HCT116 (cell line): ENCODE results near the gene METTL6. TPM values are rescaled to one million over a fixed set of nuclear protein-coding genes. Genes with fewer than 3 reads are reported as not detected.
A peak's percentile ranks its signal among the peaks of the same experiment; 100 is the strongest.

ENCODE experiments used
- ATAC-seq: fragments of 200-7000 bp; cut with Tn5 transposase; 2 replicates; pipeline ENCODE4 v1.9.1; 2020; ENCODE audit warnings: mild to moderate bottlenecking, moderate library complexity
- BruUV-seq: library from RNA; stranded (reverse); fragments of 400-500 nt; replicated peaks from 2 replicates; lab custom pipeline; 2021; lab: Mats Ljungman, UMichigan
- CTCF ChIA-PET: fragments of 300-600 bp; sonication (Branson Sonifier 250); formaldehyde crosslinking; loops from one replicate; lab custom pipeline; 2021; ENCODE audit warnings: antibody characterized with exemption; lab: Charles Lee
- POLR2A ChIA-PET: fragments of 300-600, 350-600 bp; sonication (Branson Sonifier 250); formaldehyde crosslinking; loops from one replicate; lab custom pipeline; 2021; ENCODE audit warnings: antibody characterized with exemption; lab: Charles Lee
- RAD21 ChIA-PET, 2 experiments: fragments of 300-600 bp; sonication (Branson Sonifier 250); formaldehyde crosslinking; loops; one replicate each; lab custom pipeline; 2023; ENCODE audit warnings: low total read pairs in 2 of 2; ENCODE audit not compliant: uncharacterized antibody in 2 of 2, unreplicated experiment in 2 of 2, low non-redundant PET in 1 of 2; lab: Charles Lee
- DNase-seq: peaks from one replicate; pipeline ENCODE4 v3.0.0-alpha.2; 2010; ENCODE audit warnings: low read depth, low spot score
- H2AFZ ChIP-seq: fragments of 200-600 bp; shearing (Covaris generic), sonication (generic); 2 replicates; pipeline ENCODE4 v1.6.1; 2017; ENCODE audit warnings: low read depth, mixed run types, mixed read lengths, antibody characterized with exemption, low read length; ENCODE audit not compliant: poor library complexity, severe bottlenecking
- H3K27ac ChIP-seq: 2 replicates; pipeline ENCODE4 v1.5.1; 2012; ENCODE audit warnings: low read depth, low read length
- H3K27me3 ChIP-seq: fragments of 200-600 bp; sonication (generic); 2 replicates; pipeline ENCODE4 v1.6.1; 2016; ENCODE audit warnings: mixed run types, low read length, mixed read lengths; ENCODE audit not compliant: insufficient read depth
- H3K36me3 ChIP-seq, 2 experiments: fragments of 200-500 bp in 1 of 2; fragments of 200-600 bp in 1 of 2; sonication (Bioruptor generic) in 1 of 2; sonication (generic) in 1 of 2; 2 replicates each; pipeline versions ENCODE4 v1.5.1 to v1.6.1; 2014 to 2016; ENCODE audit warnings: low read length in 2 of 2, inconsistent platforms in 1 of 2, mixed read lengths in 1 of 2, mixed run types in 1 of 2; ENCODE audit not compliant: insufficient read depth in 2 of 2, control insufficient read depth in 1 of 2
- H3K4me1 ChIP-seq, 2 experiments: fragments of 200-600 bp in 1 of 2; sonication (generic) in 1 of 2; 2 replicates each; pipeline versions ENCODE4 v1.5.1 to v1.6.1; 2012 to 2017; ENCODE audit warnings: low read length in 2 of 2, inconsistent platforms in 1 of 2, mild to moderate bottlenecking in 1 of 2, mixed read lengths in 1 of 2, mixed run types in 1 of 2, moderate library complexity in 1 of 2; ENCODE audit not compliant: insufficient read depth in 2 of 2, control insufficient read depth in 1 of 2
- H3K4me2 ChIP-seq: fragments of 200-600 bp; sonication (generic); 2 replicates; pipeline ENCODE4 v1.6.1; 2017; ENCODE audit warnings: mixed run types, low read length, mixed read lengths
- H3K4me3 ChIP-seq, 2 experiments: fragments of 200-600 bp in 1 of 2; sonication (generic) in 1 of 2; replicated peaks in 1 of 2; 2 replicates each; pipeline ENCODE4 v1.5.1; 2011 to 2016; ENCODE audit warnings: low read length in 2 of 2, control low read depth in 1 of 2, low read depth in 1 of 2, mild to moderate bottlenecking in 1 of 2, mixed read lengths in 1 of 2, mixed run types in 1 of 2
- H3K79me2 ChIP-seq: fragments of 200-600 bp; sonication (generic); 2 replicates; pipeline ENCODE4 v1.6.1; 2017; ENCODE audit warnings: mild to moderate bottlenecking, mixed run types, low read length, moderate library complexity, mixed read lengths; ENCODE audit not compliant: insufficient read depth
- H3K9ac ChIP-seq: fragments of 200-600 bp; sonication (generic); 2 replicates; pipeline ENCODE4 v1.6.1; 2016; ENCODE audit warnings: low read length, mixed read lengths
- H3K9me2 ChIP-seq: fragments of 200-600 bp; sonication (generic), shearing (Covaris generic); 2 replicates; pipeline ENCODE4 v1.6.1; 2017; ENCODE audit warnings: mixed run types, mild to moderate bottlenecking, moderate library complexity; ENCODE audit not compliant: insufficient read depth
- H3K9me3 ChIP-seq, 2 experiments: fragments of 200-500 bp in 1 of 2; fragments of 200-600 bp in 1 of 2; sonication (Bioruptor generic) in 1 of 2; sonication (generic) in 1 of 2; 2 replicates each; pipeline ENCODE4 v1.6.1; 2014 to 2017; ENCODE audit warnings: low read length in 2 of 2, mixed read lengths in 2 of 2, inconsistent platforms in 1 of 2, low read depth in 1 of 2, mild to moderate bottlenecking in 1 of 2, mixed run types in 1 of 2, moderate library complexity in 1 of 2; ENCODE audit not compliant: control insufficient read depth in 1 of 2, insufficient read depth in 1 of 2
- H4K20me1 ChIP-seq: fragments of 200-600 bp; sonication (generic), shearing (Covaris generic); 2 replicates; pipeline ENCODE4 v1.6.1; 2017; ENCODE audit warnings: mixed run types, mild to moderate bottlenecking, moderate library complexity; ENCODE audit not compliant: insufficient read depth
- CBX3 ChIP-seq: IDR thresholded peaks from 2 replicates; pipeline ENCODE4 v1.6.1; 2012; ENCODE audit warnings: low read depth
- CTCF ChIP-seq, 3 experiments: fragments of 200-600 bp in 1 of 3; sonication (generic) in 1 of 3; IDR thresholded peaks in 2 of 3; conservative IDR thresholded peaks in 1 of 3; 2 replicates each; pipeline ENCODE4 v1.5.1; 2012 to 2017; ENCODE audit warnings: low read depth in 2 of 3, low read length in 2 of 3, antibody characterized with exemption in 1 of 3, borderline replicate concordance in 1 of 3, control low read depth in 1 of 3, mild to moderate bottlenecking in 1 of 3, mixed read lengths in 1 of 3, mixed run types in 1 of 3, moderate library complexity in 1 of 3; ENCODE audit not compliant: insufficient read depth in 1 of 3
- MAX ChIP-seq: IDR thresholded peaks from 2 replicates; pipeline ENCODE4 v1.6.1; 2012
- POLR2A ChIP-seq: IDR thresholded peaks from 2 replicates; pipeline ENCODE4 v1.7.0; 2011; ENCODE audit warnings: borderline replicate concordance; ENCODE audit not compliant: insufficient read depth, insufficient read length; ENCODE audit errors: extremely low read depth
- POLR2AphosphoS5 ChIP-seq: IDR thresholded peaks from 2 replicates; pipeline ENCODE4 v1.6.1; 2011; ENCODE audit warnings: mild to moderate bottlenecking, low read depth, low read length, moderate library complexity
- RAD21 ChIP-seq: IDR thresholded peaks from 2 replicates; pipeline ENCODE4 v1.6.1; 2012; ENCODE audit warnings: low read depth, mild to moderate bottlenecking
- REST ChIP-seq: IDR thresholded peaks from 2 replicates; pipeline ENCODE4 v1.6.1; 2012; ENCODE audit warnings: low read depth
- SRF ChIP-seq: IDR thresholded peaks from 2 replicates; pipeline ENCODE4 v1.6.1; 2012; ENCODE audit warnings: low read depth
- YY1 ChIP-seq: IDR thresholded peaks from 2 replicates; pipeline ENCODE4 v1.6.1; 2011; ENCODE audit warnings: low read length, low read depth, moderate library complexity, mild to moderate bottlenecking; ENCODE audit not compliant: insufficient replicate concordance; ENCODE audit errors: extremely low read depth
- ZNF274 ChIP-seq: fragments of 200-500 bp; sonication (Bioruptor generic); IDR thresholded peaks from 2 replicates; pipeline ENCODE4 v1.6.1; 2014; ENCODE audit warnings: mild to moderate bottlenecking, low read depth, low read length, inconsistent platforms
- intact Hi-C: fragments of 100-400 bp; cut with micrococcal nuclease; formaldehyde crosslinking; loops from 2 replicates; pipeline ENCODE4 v1.10.0; 2022
- total RNA-seq: library from RNA; stranded (reverse); gene quantifications from one replicate; pipeline ENCODE4 v1.2.1, GENCODE V29; 2021; ENCODE audit not compliant: unreplicated experiment

The METTL6 gene
- total RNA-seq, 1 experiment from 2014 or later, result 14.7 TPM

- Histone ChIP-seq H3K9ac (no peak overlapping the region), H3K4me3 (no peak overlapping the region), H3K4me1 (peaks cover 0 to 5% of the 10 kb centered on the region in 2 experiments; a peak in 1 of 4 replicates), H2AFZ (no peak overlapping the region), H3K27ac (no peak overlapping the region), H3K36me3 (peaks cover 3 to 5% of the 10 kb centered on the region in 2 experiments; a peak in 1 of 4 replicates), H4K20me1 (no peaks in the 10 kb centered on the region), H3K9me3 (no peaks in the 10 kb centered on the region), H3K9me2 (no peaks in the 10 kb centered on the region), H3K27me3 (no peaks in the 10 kb centered on the region), H3K4me2 (no peak overlapping the region), H3K79me2 (no peaks in the 10 kb centered on the region)
- ATAC-seq (peak; percentile 81), DNase-seq (peak; percentile 48)
- no TSS peak for BruUV-seq
- TF ChIP-seq CTCF (IDR thresholded peaks at IDR 0.05 in 2 of 3, conservative IDR thresholded peaks at IDR 0.05 in 1 of 3; ENCODE audit: borderline replicate concordance in 1 of 3, insufficient read depth in 1 of 3, low read depth in 2 of 3, low read length in 2 of 3), result peak; percentile 55 to 74 (median 69)
- peak; percentile 74 for TF ChIP-seq RAD21
- TF ChIP-seq SRF, result no peak
- ChIA-PET RAD21 (interaction anchor here (1.0 to 1.6 kb wide), 4 partner anchors 138 to 298 kb away, joined by 3 to 9 read pairs (median 6); no protein-coding TSS in a partner anchor), CTCF (interaction anchor here (0.6 to 2.2 kb wide), 17 partner anchors 14 to 484 kb away, joined by 3 to 72 read pairs (median 4); partner anchors contain the start of gene CAPN7), POLR2A (no interaction called here)
- intact Hi-C loops, result loop anchor here (2.0 kb wide), 2 partner anchors 137 to 297 kb away; no protein-coding TSS in a partner anchor
These were observed 21.8 kb downstream of the METTL6 start for GRCh38 chr3:15405448-15406050.

- Histone ChIP-seq H3K79me2 (no peaks in the 10 kb centered on the region), H3K36me3 (no peaks in the 10 kb centered on the region), H3K4me1 (peaks cover 0 to 5% of the 10 kb centered on the region in 2 experiments; a peak in 1 of 4 replicates), H3K27me3 (no peaks in the 10 kb centered on the region), H2AFZ (no peak overlapping the region), H3K9me2 (no peaks in the 10 kb centered on the region), H3K4me2 (no peak overlapping the region), H3K4me3 (no peak overlapping the region), H3K9me3 (no peaks in the 10 kb centered on the region), H3K27ac (no peak overlapping the region), H4K20me1 (no peaks in the 10 kb centered on the region), H3K9ac (no peak overlapping the region)
- DNase-seq (no peak), ATAC-seq (no peak)
- intact Hi-C loops, result loop anchor here (2.0 kb wide), 2 partner anchors 136 to 296 kb away; no protein-coding TSS in a partner anchor
- TF ChIP-seq MAX (no peak), CBX3 (no peak), ZNF274 (no peak), POLR2AphosphoS5 (no peak), POLR2A (no peak), YY1 (no peak), REST (no peak), RAD21 (no peak)
- ChIA-PET POLR2A (no interaction called here), RAD21 (interaction anchor here (1.0 to 1.6 kb wide), 4 partner anchors 137 to 297 kb away, joined by 3 to 9 read pairs (median 6); no protein-coding TSS in a partner anchor), CTCF (interaction anchor here (0.6 to 2.2 kb wide), 15 partner anchors 14 to 484 kb away, joined by 3 to 72 read pairs (median 5); partner anchors contain the start of gene CAPN7)
- no TSS peak for BruUV-seq
These were observed 22.6 kb downstream of the METTL6 start for GRCh38 chr3:15404767-15405166.
